Measurements from ENCODE around the gene CTDSPL. TPM values are rescaled to one million over a fixed set of nuclear protein-coding genes. Genes with fewer than 3 reads are reported as not detected.

The CTDSPL gene
- total and polyA plus RNA-seq, 2 of the 13 experiments (the other 11 are each of a cell fraction or from before 2014, with no cell fraction given) = 26.1 to 142 TPM

GRCh38 chr3:37855363-37855970 is 6.2 kb upstream of the CTDSPL start (continued):
- TF ChIP-seq ZNF570 (CRISPR knock-in tag; IDR thresholded peaks at IDR 0.05; ENCODE audit: borderline replicate concordance) (no peak), MEIS2 (CRISPR knock-in tag; IDR thresholded peaks at IDR 0.05) (no peak), SOX6 (IDR thresholded peaks at IDR 0.05) (no peak), SOX6 (CRISPR knock-in tag; IDR thresholded peaks at IDR 0.05) (no peak), KAT7 (CRISPR knock-in tag; IDR thresholded peaks at IDR 0.05; ENCODE audit: borderline replicate concordance) (no peak), SAP130 (CRISPR knock-in tag; IDR thresholded peaks at IDR 0.05; ENCODE audit: low read depth) (peak; percentile 45), ZFYVE20 (CRISPR knock-in tag; IDR thresholded peaks at IDR 0.05; ENCODE audit: borderline replicate concordance, low read depth) (no peak), ZNF124 (CRISPR knock-in tag; IDR thresholded peaks at IDR 0.05) (no peak), REXO4 (CRISPR knock-in tag; IDR thresholded peaks at IDR 0.05; ENCODE audit: borderline replicate concordance) (no peak), SIX1 (CRISPR knock-in tag; IDR thresholded peaks at IDR 0.05; ENCODE audit: borderline replicate concordance) (no peak), ONECUT2 (CRISPR knock-in tag; IDR thresholded peaks at IDR 0.05) (no peak), SP1 (IDR thresholded peaks at IDR 0.05) (no peak), SP1 (CRISPR knock-in tag; IDR thresholded peaks at IDR 0.05) (no peak), SETDB1 (CRISPR knock-in tag; IDR thresholded peaks at IDR 0.05; ENCODE audit: borderline replicate concordance) (no peak), GFI1 (CRISPR knock-in tag; IDR thresholded peaks at IDR 0.05; ENCODE audit: borderline replicate concordance) (no peak), ARNT2 (CRISPR knock-in tag; IDR thresholded peaks at IDR 0.05; ENCODE audit: low read depth) (peak; percentile 57; the same call in 1 of the 2 replicates), CCDC6 (CRISPR knock-in tag; IDR thresholded peaks at IDR 0.05) (no peak), GPBP1L1 (CRISPR knock-in tag; IDR thresholded peaks at IDR 0.05) (no peak), ZSCAN12 (CRISPR knock-in tag; IDR thresholded peaks at IDR 0.05) (no peak), ADNP (CRISPR knock-in tag; IDR thresholded peaks at IDR 0.05) (no peak), NFKB2 (CRISPR knock-in tag; IDR thresholded peaks at IDR 0.05; ENCODE audit: borderline replicate concordance) (no peak), MAFK (conservative IDR thresholded peaks at IDR 0.05 in 1 of 2, IDR thresholded peaks at IDR 0.05 in 1 of 2; ENCODE audit: low read length in 2 of 2) (no peak)
- TF ChIP-seq, protein P1, sequence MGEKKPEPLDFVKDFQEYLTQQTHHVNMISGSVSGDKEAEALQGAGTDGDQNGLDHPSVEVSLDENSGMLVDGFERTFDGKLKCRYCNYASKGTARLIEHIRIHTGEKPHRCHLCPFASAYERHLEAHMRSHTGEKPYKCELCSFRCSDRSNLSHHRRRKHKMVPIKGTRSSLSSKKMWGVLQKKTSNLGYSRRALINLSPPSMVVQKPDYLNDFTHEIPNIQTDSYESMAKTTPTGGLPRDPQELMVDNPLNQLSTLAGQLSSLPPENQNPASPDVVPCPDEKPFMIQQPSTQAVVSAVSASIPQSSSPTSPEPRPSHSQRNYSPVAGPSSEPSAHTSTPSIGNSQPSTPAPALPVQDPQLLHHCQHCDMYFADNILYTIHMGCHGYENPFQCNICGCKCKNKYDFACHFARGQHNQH (CRISPR knock-in tag; IDR thresholded peaks at IDR 0.05) = peak; percentile 71; the same call in 1 of the 2 replicates
- TF ChIP-seq, protein P2, sequence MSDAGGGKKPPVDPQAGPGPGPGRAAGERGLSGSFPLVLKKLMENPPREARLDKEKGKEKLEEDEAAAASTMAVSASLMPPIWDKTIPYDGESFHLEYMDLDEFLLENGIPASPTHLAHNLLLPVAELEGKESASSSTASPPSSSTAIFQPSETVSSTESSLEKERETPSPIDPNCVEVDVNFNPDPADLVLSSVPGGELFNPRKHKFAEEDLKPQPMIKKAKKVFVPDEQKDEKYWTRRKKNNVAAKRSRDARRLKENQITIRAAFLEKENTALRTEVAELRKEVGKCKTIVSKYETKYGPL (CRISPR knock-in tag; IDR thresholded peaks at IDR 0.05) = no peak
- TF ChIP-seq, protein P3, sequence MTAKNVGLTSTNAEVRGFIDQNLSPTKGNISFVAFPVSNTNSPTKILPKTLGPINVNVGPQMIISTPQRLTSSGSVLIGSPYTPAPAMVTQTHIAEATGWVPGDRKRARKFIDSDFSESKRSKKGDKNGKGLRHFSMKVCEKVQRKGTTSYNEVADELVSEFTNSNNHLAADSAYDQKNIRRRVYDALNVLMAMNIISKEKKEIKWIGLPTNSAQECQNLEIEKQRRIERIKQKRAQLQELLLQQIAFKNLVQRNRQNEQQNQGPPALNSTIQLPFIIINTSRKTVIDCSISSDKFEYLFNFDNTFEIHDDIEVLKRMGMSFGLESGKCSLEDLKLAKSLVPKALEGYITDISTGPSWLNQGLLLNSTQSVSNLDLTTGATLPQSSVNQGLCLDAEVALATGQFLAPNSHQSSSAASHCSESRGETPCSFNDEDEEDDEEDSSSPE (CRISPR knock-in tag; IDR thresholded peaks at IDR 0.05) = 0 out of 2 replicates have a peak, but pooled peaks have one; percentile 25

Data from HepG2 (cell line).